Type B pancreatic cell (in vitro differentiated cells): ENCODE results near the gene SPATA2. TPM values are rescaled to one million over a fixed set of nuclear protein-coding genes. Genes with fewer than 3 reads are reported as not detected.
"Not testable (repeated sequence)": the region's sequence is repeated elsewhere in the genome, so short reads cannot be mapped to it uniquely, and the experiment has no call there.

Experiments used
- DNase-seq: peaks from one replicate; pipeline ENCODE4 v3.0.0; 2021; ENCODE audit warnings: mixed read lengths; ENCODE audit not compliant: unreplicated experiment; ENCODE audit errors: extremely low spot score
- H3K27ac Mint-ChIP-seq: 2 replicates; pipeline ENCODE4 v1.8.0; 2021; ENCODE audit warnings: mild to moderate bottlenecking, mixed read lengths
- H3K27me3 Mint-ChIP-seq: 2 replicates; pipeline ENCODE4 v1.8.0; 2021; ENCODE audit warnings: mixed read lengths
- H3K36me3 Mint-ChIP-seq: 2 replicates; pipeline ENCODE4 v1.8.0; 2021; ENCODE audit warnings: mixed read lengths
- H3K4me1 Mint-ChIP-seq: one replicate; pipeline ENCODE4 v1.8.0; 2021; ENCODE audit warnings: mixed read lengths; ENCODE audit not compliant: unreplicated experiment
- H3K4me3 Mint-ChIP-seq: 2 replicates; pipeline ENCODE4 v1.8.0; 2021; ENCODE audit warnings: mild to moderate bottlenecking, mixed read lengths
- H3K9me3 Mint-ChIP-seq: 2 replicates; pipeline ENCODE4 v1.8.0; 2021; ENCODE audit warnings: mixed read lengths
- total RNA-seq: library from RNA; stranded (reverse); gene quantifications from 2 replicates; pipeline ENCODE4 v1.2.1, GENCODE V29; 2021; ENCODE audit warnings: low replicate concordance
- TF ChIP-seq, protein P1 (sequence below): fragments of 200-600 bp; sonication (generic); conservative IDR thresholded peaks from 2 replicates; pipeline ENCODE4 v1.5.0; 2021; ENCODE audit warnings: antibody characterized with exemption, mild to moderate bottlenecking

SPATA2 gene
- total RNA-seq, 1 donor from 2014 or later, result 9.2 TPM

- peaks cover 8% of the 10 kb centered on the region for H3K4me1 Mint-ChIP-seq
- peaks cover 16% of the 10 kb centered on the region for H3K36me3 Mint-ChIP-seq
- H3K9me3 Mint-ChIP-seq, result no peaks in the 10 kb centered on the region
- TF ChIP-seq, protein P1, sequence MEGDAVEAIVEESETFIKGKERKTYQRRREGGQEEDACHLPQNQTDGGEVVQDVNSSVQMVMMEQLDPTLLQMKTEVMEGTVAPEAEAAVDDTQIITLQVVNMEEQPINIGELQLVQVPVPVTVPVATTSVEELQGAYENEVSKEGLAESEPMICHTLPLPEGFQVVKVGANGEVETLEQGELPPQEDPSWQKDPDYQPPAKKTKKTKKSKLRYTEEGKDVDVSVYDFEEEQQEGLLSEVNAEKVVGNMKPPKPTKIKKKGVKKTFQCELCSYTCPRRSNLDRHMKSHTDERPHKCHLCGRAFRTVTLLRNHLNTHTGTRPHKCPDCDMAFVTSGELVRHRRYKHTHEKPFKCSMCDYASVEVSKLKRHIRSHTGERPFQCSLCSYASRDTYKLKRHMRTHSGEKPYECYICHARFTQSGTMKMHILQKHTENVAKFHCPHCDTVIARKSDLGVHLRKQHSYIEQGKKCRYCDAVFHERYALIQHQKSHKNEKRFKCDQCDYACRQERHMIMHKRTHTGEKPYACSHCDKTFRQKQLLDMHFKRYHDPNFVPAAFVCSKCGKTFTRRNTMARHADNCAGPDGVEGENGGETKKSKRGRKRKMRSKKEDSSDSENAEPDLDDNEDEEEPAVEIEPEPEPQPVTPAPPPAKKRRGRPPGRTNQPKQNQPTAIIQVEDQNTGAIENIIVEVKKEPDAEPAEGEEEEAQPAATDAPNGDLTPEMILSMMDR, result no peak
- DNase-seq, result no peak
- H3K4me3 Mint-ChIP-seq, result no peak overlapping the region
- H3K27ac Mint-ChIP-seq, result no peak overlapping the region
- no peaks in the 10 kb centered on the region for H3K27me3 Mint-ChIP-seq
These were observed 10.7 kb downstream of the SPATA2 start for GRCh38 chr20:49904440-49905214.

GRCh38 chr20:49901588-49901987 lies 13.7 kb downstream of the SPATA2 start:
- Mint-ChIP-seq H3K4me3 (no peak overlapping the region), H3K4me1 (peaks cover 9% of the 10 kb centered on the region), H3K9me3 (no peaks in the 10 kb centered on the region), H3K27me3 (no peaks in the 10 kb centered on the region), H3K36me3 (peaks cover 12% of the 10 kb centered on the region), H3K27ac (no peak overlapping the region)
- TF ChIP-seq, protein P1, result no peak
- no peak for DNase-seq

- TF ChIP-seq, protein P1, result no peak
- H3K4me3 Mint-ChIP-seq, result no peak overlapping the region
- no peaks in the 10 kb centered on the region for H3K9me3 Mint-ChIP-seq
- peaks cover 9% of the 10 kb centered on the region for H3K4me1 Mint-ChIP-seq
- no peak overlapping the region for H3K27ac Mint-ChIP-seq
- peaks cover 4% of the 10 kb centered on the region for H3K36me3 Mint-ChIP-seq
- H3K27me3 Mint-ChIP-seq, result no peaks in the 10 kb centered on the region
- no peak for DNase-seq
These were observed 15.6 kb downstream of the SPATA2 start for GRCh38 chr20:49899541-49900383.

DNA sequence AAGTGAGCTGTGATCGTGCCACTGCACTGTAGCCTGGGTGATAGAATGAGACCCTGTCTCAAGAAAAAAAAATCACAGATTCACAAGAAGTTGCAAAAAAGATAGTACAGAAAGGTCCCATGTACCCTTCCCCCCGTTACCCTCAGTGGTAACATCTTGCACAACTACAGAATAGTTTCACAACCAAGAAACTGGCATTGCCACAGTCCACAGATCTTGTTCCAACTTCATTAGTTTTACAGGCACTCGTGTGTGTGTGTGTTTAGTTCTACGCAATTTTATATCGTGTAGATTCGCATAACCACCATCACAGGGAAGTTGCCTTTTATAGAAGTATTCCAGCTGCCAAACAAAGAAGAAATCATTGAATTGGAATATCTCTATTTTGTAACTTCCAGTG lies 19.1 kb downstream of the SPATA2 start:
- H3K4me1 Mint-ChIP-seq, result peaks cover 31% of the 10 kb centered on the region
- H3K36me3 Mint-ChIP-seq, result no peaks in the 10 kb centered on the region
- H3K4me3 Mint-ChIP-seq, result no peak overlapping the region
- no peak overlapping the region for H3K27ac Mint-ChIP-seq
- no peaks in the 10 kb centered on the region for H3K27me3 Mint-ChIP-seq
- TF ChIP-seq, protein P1, result no peak
- H3K9me3 Mint-ChIP-seq, result no peaks in the 10 kb centered on the region
- no peak for DNase-seq

DNA sequence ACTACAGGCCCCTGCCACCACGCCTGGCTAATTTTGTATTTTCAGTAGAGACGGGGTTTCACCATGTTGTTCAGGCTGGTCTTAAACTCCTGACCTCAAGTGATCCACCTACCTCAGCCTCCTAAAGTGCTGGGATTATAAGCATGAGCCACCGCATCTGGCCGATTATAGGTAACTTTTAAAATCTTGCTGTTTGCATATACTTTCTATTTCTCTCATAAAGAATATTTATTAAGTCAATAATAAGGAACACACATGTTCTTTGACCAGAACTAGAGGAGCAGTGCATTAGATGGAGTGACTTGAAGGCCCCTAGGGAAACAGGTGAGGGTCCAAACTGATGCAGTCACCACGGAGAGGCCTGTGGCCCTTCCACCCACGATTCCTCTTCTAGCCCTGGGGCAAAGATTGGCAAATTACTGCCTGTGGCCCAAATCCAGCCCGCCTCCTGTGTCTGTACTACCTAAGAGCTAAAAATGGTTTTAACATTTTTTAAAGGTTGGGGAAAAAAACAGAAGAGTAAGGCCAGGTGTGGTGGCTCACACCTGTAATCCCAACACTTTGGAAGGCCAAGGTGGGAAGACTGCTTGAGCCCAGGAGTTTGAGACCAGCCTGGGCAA lies 19.7 kb downstream of the SPATA2 start:
- H3K27ac Mint-ChIP-seq, H3K4me3 Mint-ChIP-seq, DNase-seq, H3K27me3 Mint-ChIP-seq, H3K9me3 Mint-ChIP-seq, H3K36me3 Mint-ChIP-seq: not testable (repeated sequence)
- H3K4me1 Mint-ChIP-seq, result peaks cover 32% of the 10 kb centered on the region
